Ammon's horn (tissue), 1 donor: Measurements from ENCODE around the gene RAB26.

ENCODE experiments used
- DNase-seq: peaks from one replicate; pipeline ENCODE4 v3.0.0-alpha.2; 2016; ENCODE audit warnings: low spot score

RAB26 gene

DNA sequence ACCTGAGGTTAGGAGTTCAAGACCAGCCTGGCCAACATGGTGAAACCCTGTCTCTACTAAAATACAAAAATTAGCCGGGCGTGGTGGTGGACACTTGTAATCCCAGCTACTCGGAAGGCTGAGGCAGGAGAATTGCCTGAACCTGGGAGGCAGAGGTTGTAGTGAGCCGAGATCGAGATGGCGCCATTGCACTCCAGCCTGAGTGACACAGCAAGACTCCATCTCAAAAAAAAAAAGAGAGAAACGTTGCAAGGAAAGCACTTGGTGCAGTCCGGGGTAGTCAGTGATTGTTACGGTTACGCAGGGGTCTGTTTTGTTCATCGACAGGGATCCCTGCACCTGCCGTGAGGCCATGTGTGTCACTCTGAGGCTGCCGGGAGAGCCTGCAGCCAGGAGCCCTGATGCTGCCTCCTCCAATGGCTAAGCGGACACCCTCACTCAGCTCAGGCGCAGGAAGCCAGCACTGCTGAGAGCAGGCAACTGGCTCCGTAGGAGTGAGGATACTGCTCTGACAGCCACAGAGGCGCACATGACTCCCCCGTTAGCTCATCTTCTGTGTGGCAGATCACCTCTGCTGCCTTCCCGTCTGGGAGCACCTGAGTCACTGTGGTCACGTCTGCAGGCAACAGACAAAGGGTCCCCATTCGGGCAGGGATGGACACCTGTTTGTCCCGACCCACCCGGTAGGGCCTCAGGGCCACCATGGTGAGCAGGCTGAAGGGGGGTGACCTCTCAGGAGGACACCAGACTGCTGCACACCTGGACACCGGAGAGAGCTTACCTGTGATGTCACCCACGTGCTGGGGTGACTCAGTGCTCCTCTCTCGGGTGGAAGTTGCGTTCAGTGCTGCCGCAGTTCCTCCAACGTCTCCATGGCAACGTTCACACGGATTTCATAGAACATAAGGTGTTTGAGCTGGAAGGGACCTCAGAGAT is 5.2 kb upstream of the RAB26 start:
- peak; percentile 65 for DNase-seq

GRCh38 chr16:2143878-2144485 is 4.4 kb upstream of the RAB26 start:
- DNase-seq = no peak

- DNase-seq = no peak
These were observed 2.6 kb upstream of the RAB26 start for GRCh38 chr16:2145843-2146242.

GRCh38 chr16:2147378-2147777 is 1.0 kb upstream of the RAB26 start:
- no peak for DNase-seq

GRCh38 chr16:2148714-2149629 is 547 bp downstream of the RAB26 start:
- DNase-seq = no peak

GRCh38 chr16:2149630-2150417 is 1.4 kb downstream of the RAB26 start:
- no peak for DNase-seq

GRCh38 chr16:2150418-2151187 is 2.2 kb downstream of the RAB26 start:
- no peak for DNase-seq

DNA sequence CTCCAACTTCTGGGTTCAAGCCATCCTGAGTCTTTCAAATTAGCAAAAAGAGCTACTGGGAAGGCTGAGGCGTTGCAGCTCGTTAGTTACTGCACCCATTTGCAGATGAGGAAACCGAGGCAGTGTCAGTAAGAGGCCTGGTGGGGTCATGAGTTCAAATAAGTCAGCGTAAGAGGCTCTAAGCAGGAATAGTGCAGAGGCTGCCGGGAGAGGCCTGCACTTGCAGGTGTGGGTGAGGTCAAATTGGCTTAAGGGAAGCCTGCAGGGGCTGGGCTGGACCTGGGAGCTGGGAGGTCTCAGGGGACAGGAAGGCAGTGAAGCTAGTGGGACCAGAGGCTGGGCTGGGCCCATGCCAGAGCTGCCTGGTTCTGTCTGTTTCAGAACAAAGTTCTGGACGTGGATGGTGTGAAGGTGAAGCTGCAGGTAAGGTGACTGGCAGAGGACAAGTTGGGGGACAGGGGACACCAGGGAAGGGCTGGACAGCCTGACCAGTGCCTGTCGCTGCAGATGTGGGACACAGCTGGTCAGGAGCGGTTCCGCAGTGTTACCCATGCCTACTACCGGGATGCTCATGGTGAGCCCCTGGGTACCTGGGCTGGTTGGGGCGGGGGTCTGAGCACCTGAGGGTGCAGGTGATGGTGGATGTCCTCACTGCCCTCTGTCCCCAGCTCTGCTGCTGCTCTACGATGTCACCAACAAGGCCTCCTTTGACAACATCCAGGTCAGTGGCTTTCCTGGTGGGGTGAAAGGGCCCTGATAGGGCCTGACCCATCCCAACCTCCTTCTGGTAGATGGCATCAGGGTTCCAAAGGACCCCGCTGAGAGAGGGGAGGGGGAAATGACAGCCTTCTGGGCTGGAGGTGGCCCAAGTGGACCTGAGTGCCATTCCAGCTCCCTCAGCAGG is 3.0 kb downstream of the RAB26 start:
- no peak for DNase-seq

- no peak for DNase-seq
These were observed 4.5 kb downstream of the RAB26 start for GRCh38 chr16:2152695-2153506.

DNA sequence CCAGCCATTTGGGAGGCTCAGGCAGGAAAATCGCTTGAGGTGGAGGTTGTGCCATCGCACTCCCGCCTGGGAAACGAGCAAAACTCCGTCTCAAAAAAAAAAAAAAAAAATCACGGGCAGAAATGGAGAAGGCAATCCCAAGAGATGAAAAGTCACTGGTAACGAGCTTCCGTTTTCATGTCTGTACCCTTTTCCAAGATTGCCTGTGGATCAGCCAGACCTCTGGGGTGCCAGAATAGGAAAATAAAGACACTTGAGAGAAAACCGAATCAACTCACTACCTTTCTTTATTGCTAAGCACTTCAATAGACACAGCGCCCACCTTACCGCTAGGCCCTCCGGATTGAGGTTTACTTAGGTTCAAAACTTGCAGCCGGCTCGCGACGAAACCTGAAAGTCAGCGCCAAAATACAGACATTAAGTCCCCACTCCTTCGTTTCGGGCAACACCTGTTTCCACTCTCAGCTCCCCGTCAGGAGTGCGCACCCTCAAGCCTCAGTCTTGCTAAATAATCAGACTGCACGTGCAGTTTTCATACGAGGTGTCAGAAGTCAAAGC is 6.2 kb downstream of the RAB26 start:
- no peak for DNase-seq

DNA sequence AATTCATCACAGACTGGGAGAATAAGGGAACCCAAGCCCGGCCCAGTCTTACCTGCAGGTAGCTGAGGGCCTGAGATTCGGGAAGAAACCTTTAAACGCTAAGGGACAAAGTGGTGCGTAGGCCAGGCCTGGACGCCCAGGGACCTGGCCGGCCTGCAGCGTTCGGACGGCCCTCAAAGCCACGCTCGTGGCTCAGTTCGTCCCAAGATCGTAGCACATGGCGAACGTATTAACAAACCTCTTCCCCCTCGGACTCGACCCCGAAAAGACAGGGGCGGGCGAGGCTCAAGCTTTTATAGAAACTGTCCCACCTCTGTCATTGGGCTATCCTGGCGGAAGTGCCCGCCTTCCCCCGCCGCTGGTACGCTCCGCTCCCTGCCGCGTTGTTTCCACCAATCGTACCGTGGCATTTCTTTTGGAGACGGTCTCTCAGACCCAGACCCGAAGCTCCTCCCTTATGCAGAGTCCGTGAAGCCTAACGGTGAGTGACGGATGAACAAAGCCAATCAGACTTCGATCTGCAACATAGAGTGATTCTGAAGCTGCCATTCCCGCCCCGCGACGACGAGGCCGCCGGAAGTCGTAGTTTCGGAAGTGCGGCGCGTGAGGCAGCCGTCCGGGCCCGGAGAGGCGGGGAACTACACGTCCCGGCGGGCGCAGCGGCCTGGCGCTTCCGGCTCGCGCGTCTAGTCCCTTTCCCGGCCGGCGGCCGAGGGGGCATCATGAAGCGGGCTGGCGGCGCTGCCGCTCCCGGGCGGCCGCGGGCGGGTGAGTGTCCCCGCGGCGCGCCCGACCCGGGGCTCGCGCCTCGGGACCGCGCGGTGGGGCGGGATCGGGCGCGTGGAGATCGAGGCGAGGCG is 6.9 kb downstream of the RAB26 start, which contains the start of gene TRAF7:
TRAF7 (plus strand) TSS at position 692 of the 860 bp plus-strand sequence. CDS start 8,139 bp downstream, outside the sequence.
- peak; percentile 100 for DNase-seq

DNA sequence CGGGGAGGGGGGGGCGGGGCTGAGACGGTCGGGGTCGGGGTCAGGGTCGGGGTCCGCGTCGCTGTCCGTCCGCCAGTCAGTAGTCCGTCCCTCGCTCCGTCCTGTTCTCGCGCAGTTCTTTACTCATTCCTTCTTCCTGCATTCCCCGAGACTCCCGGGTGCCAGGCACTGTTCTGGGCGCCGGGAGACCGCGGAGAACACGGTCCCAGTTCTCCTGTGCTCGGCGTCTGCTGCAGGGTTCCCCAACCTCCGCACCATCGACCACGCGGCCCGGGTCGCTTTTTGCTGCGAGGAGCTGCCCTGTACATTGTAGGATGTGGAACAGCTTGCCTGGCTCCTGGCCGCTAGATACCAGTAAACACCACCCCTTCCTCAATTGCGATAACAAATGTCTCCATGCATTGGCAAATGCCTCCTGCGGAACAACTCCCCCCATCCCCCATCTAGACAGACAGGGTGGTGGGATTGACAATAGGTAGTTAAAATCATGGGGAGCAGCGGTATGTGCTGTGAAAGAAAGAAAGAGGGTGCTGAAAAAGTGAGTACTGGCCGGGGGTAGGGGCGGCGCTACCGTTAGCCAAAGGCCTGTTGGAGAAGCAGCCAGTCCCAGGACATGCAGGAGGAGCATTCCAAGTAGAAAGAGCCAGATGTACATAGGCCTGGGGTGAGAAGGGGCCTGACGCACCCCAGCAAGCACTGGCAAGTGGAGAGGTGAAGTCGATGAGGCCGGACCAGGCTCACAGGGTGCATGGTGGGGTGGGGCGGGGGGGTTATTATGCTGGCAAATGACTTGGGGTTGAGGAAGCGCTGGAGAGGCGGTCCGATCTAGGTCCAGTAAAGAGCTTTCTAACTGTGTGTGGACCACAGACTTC is 7.8 kb downstream of the RAB26 start:
- DNase-seq = no peak

DNA sequence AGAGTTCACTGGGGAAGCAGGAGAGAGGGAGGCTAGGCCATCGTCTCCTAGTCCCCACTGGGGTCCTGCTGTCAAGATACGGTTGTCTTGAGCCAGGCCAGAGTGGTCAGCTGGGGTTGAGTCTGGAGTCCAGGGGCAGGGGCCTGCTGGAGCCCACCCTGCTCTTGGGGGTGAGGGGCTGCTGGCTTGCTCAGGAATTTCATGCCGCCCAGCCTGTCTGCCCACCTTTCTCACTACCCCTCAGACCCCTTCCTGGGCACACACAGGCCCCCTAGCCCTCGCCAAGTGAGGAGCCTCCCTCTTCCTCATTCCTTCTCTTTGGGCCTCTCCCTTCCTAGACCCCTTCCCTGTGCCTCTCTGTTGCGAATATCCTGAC is 8.4 kb downstream of the RAB26 start:
- no peak for DNase-seq

DNA sequence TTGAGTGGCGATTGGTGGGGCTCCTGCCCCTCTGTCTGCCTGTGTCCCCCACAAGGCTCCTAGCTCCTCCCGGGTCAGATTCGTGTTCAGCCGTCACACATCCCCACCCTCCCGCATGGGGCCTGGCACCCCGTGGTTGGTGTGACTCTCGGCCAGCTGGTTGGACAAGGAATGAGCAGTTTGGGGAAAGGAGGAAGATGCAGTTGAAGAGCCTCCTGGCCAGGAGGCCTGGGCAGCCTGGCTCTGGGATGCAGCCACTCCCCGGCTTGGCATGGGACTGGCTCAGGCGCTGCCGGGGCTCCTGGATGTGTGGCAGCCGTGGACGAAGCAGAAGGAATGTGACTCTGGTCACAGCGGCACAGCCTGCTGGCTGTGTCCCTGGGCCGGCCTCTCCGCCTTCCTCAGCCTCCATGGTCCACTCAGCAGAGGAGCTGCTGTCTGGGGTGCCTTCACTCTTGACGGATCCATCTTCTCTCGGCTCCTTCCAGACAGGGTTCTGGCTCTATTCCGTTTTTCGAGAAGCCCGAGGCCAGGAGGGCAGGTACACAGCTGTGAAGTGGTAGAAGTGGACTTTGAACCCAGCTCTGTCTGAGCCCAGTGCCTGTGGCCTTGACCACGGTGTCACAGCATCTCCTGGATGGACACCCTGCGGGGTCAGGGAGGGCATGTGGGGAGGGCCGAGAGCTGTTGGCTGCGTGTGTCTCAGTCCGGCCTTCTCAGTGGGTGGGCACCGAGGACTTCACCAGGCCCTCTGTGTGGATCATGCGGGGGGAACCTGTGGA is 9.2 kb downstream of the RAB26 start:
- no peak for DNase-seq

- DNase-seq = no peak
These were observed 9.8 kb downstream of the RAB26 start for GRCh38 chr16:2158262-2158638.
